H9 (cell line): Measurements from ENCODE around the gene PYDC1. TPM values are rescaled to one million over a fixed set of nuclear protein-coding genes. Genes with fewer than 3 reads are reported as not detected.
A peak's percentile ranks its signal among the peaks of the same experiment; 100 is the strongest.

Source experiments
- DNase-seq: peaks from one replicate; pipeline ENCODE4 v3.0.0-alpha.2; 2017
- H2AFZ ChIP-seq: one replicate; pipeline ENCODE4 v1.6.1; 2013; ENCODE audit warnings: mild to moderate bottlenecking, low read length, control low read depth, moderate library complexity
- H2AK5ac ChIP-seq: 2 replicates; pipeline ENCODE4 v1.6.1; 2013; ENCODE audit warnings: low read length, control low read depth, mixed read lengths; ENCODE audit not compliant: insufficient read length
- H2BK120ac ChIP-seq: one replicate; pipeline ENCODE4 v1.6.1; 2013; ENCODE audit warnings: low read depth, mild to moderate bottlenecking, low read length, control low read depth, inconsistent platforms; ENCODE audit not compliant: poor library complexity, severe bottlenecking
- H2BK12ac ChIP-seq: 2 replicates; pipeline ENCODE4 v1.6.1; 2013; ENCODE audit warnings: low read length, control low read depth, mixed read lengths, low read depth; ENCODE audit not compliant: insufficient read length
- H2BK15ac ChIP-seq: 2 replicates; pipeline ENCODE4 v1.6.1; 2013; ENCODE audit warnings: low read depth, low read length, control low read depth
- H2BK20ac ChIP-seq: one replicate; pipeline ENCODE4 v1.6.1; 2013; ENCODE audit warnings: low read depth, mild to moderate bottlenecking, low read length, control low read depth, inconsistent platforms; ENCODE audit not compliant: poor library complexity, severe bottlenecking
- H2BK5ac ChIP-seq: 2 replicates; pipeline ENCODE4 v1.6.1; 2013; ENCODE audit warnings: low read length, control low read depth, mixed read lengths; ENCODE audit not compliant: insufficient read length
- H3K14ac ChIP-seq: 2 replicates; pipeline ENCODE4 v1.6.1; 2013; ENCODE audit warnings: low read length, control low read depth; ENCODE audit not compliant: insufficient read depth
- H3K18ac ChIP-seq: 2 replicates; pipeline ENCODE4 v1.6.1; 2013; ENCODE audit warnings: low read depth, mild to moderate bottlenecking, mixed read lengths, low read length, control low read depth; ENCODE audit not compliant: insufficient read length
- H3K23ac ChIP-seq: 2 replicates; pipeline ENCODE4 v1.6.1; 2013; ENCODE audit warnings: low read length, control low read depth, mixed read lengths, low read depth; ENCODE audit not compliant: insufficient read length
- H3K23me2 ChIP-seq: 2 replicates; pipeline ENCODE4 v1.6.1; 2013; ENCODE audit warnings: low read depth, mild to moderate bottlenecking, mixed read lengths, low read length, control low read depth; ENCODE audit not compliant: insufficient read length, poor library complexity, severe bottlenecking
- H3K27ac ChIP-seq: 2 replicates; pipeline ENCODE4 v1.5.1; 2013; ENCODE audit warnings: low read length, control low read depth, mixed read lengths, low read depth; ENCODE audit not compliant: insufficient read length
- H3K27me3 ChIP-seq: 2 replicates; pipeline ENCODE4 v1.6.1; 2013; ENCODE audit warnings: low read length, control low read depth, inconsistent platforms; ENCODE audit not compliant: insufficient read depth
- H3K4ac ChIP-seq: 2 replicates; pipeline ENCODE4 v1.6.1; 2013; ENCODE audit warnings: low read depth, mild to moderate bottlenecking, control low read depth, inconsistent platforms, low read length, moderate library complexity
- H3K4me1 ChIP-seq: 2 replicates; pipeline ENCODE4 v1.6.1; 2013; ENCODE audit warnings: low read length, control low read depth, inconsistent platforms; ENCODE audit not compliant: insufficient read depth
- H3K4me2 ChIP-seq: 2 replicates; pipeline ENCODE4 v1.6.1; 2013; ENCODE audit warnings: low read length, control low read depth, mixed read lengths; ENCODE audit not compliant: insufficient read length, insufficient read depth
- H3K56ac ChIP-seq: 2 replicates; pipeline ENCODE4 v1.6.1; 2013; ENCODE audit warnings: low read depth, mild to moderate bottlenecking, mixed read lengths, low read length, control low read depth; ENCODE audit not compliant: insufficient read length
- H3K79me1 ChIP-seq: 2 replicates; pipeline ENCODE4 v1.6.1; 2013; ENCODE audit warnings: low read depth, mild to moderate bottlenecking, moderate library complexity, low read length, control low read depth, inconsistent platforms; ENCODE audit not compliant: insufficient read depth, poor library complexity, severe bottlenecking
- H3K79me2 ChIP-seq: 2 replicates; pipeline ENCODE4 v1.6.1; 2013; ENCODE audit warnings: low read length, control low read depth, inconsistent platforms; ENCODE audit not compliant: insufficient read depth
- H3K9ac ChIP-seq: 2 replicates; pipeline ENCODE4 v1.6.1; 2013; ENCODE audit warnings: low read length, control low read depth, mixed read lengths; ENCODE audit not compliant: insufficient read length; ENCODE audit errors: extremely low read depth
- H3K9me3 ChIP-seq: one replicate; pipeline ENCODE4 v1.6.1; 2013; ENCODE audit warnings: low read depth, low read length, inconsistent platforms; ENCODE audit not compliant: control insufficient read depth
- H3T11ph ChIP-seq: one replicate; pipeline ENCODE4 v1.6.1; 2013; ENCODE audit warnings: mild to moderate bottlenecking, low read length, control low read depth, inconsistent platforms
- H4K20me1 ChIP-seq: one replicate; pipeline ENCODE4 v1.6.1; 2013; ENCODE audit not compliant: control insufficient read depth, insufficient read length, insufficient read depth
- H4K5ac ChIP-seq: 2 replicates; pipeline ENCODE4 v1.6.1; 2013; ENCODE audit warnings: low read depth, mild to moderate bottlenecking, mixed read lengths, low read length, control low read depth; ENCODE audit not compliant: insufficient read length
- H4K8ac ChIP-seq: replicated peaks from 2 replicates; pipeline ENCODE4 v1.6.1; 2013; ENCODE audit warnings: low read length, control low read depth, mixed read lengths, low read depth; ENCODE audit not compliant: insufficient read length
- H4K91ac ChIP-seq: 2 replicates; pipeline ENCODE4 v1.6.1; 2013; ENCODE audit warnings: low read depth, mild to moderate bottlenecking, moderate library complexity, mixed read lengths, low read length, control low read depth; ENCODE audit not compliant: insufficient read length
- H3K27ac Mint-ChIP-seq, 3 experiments: 2 replicates in 2 of 3; 3 replicates in 1 of 3; pipeline ENCODE4 v1.8.0; 2020 to 2021; ENCODE audit warnings: mixed read lengths in 3 of 3, mild to moderate bottlenecking in 1 of 3, moderate library complexity in 1 of 3
- H3K27me3 Mint-ChIP-seq: 2 replicates; pipeline ENCODE4 v1.8.0; 2021; ENCODE audit warnings: low read depth, mild to moderate bottlenecking, moderate library complexity, mixed read lengths
- H3K36me3 Mint-ChIP-seq, 3 experiments: 2 replicates in 2 of 3; 3 replicates in 1 of 3; pipeline ENCODE4 v1.8.0; 2020 to 2021; ENCODE audit warnings: low read depth in 3 of 3, mixed read lengths in 3 of 3; ENCODE audit not compliant: insufficient read depth in 1 of 3
- H3K4me1 Mint-ChIP-seq, 2 experiments: 2 replicates each; pipeline ENCODE4 v1.8.0; 2020; ENCODE audit warnings: mixed read lengths in 2 of 2
- H3K4me3 Mint-ChIP-seq, 2 experiments: 2 replicates in 1 of 2; 3 replicates in 1 of 2; pipeline ENCODE4 v1.8.0; 2020 to 2021; ENCODE audit warnings: mild to moderate bottlenecking in 2 of 2, mixed read lengths in 2 of 2, moderate library complexity in 1 of 2
- H3K9me3 Mint-ChIP-seq, 2 experiments: 2 replicates in 1 of 2; 3 replicates in 1 of 2; pipeline ENCODE4 v1.8.0; 2020; ENCODE audit warnings: mild to moderate bottlenecking in 2 of 2, mixed read lengths in 2 of 2, moderate library complexity in 1 of 2
- WGBS: extraction: QIAGEN DNeasy Blood & Tissue Kit; methylation state at CpG from one replicate; pipeline ENCODE4 v1.1.7; 2013; ENCODE audit warnings: missing lambda C conversion rate, low lambda C conversion rate, mixed read lengths; ENCODE audit not compliant: insufficient read length; ENCODE audit errors: extremely low coverage; 5-methylcytosine and 5-hydroxymethylcytosine counted together
- total RNA-seq: library from RNA; stranded (reverse); gene quantifications from 2 replicates; pipeline ENCODE4 v1.2.1, GENCODE V29; 2021
- TF ChIP-seq, protein P1 (sequence below): fragments of 200-600 bp; sonication (generic); conservative IDR thresholded peaks from 3 replicates; pipeline ENCODE4 v1.8.0; 2021; ENCODE audit warnings: antibody characterized with exemption, mild to moderate bottlenecking

The PYDC1 gene
- total RNA-seq, 1 experiment from 2014 or later: 0.70 TPM

DNA sequence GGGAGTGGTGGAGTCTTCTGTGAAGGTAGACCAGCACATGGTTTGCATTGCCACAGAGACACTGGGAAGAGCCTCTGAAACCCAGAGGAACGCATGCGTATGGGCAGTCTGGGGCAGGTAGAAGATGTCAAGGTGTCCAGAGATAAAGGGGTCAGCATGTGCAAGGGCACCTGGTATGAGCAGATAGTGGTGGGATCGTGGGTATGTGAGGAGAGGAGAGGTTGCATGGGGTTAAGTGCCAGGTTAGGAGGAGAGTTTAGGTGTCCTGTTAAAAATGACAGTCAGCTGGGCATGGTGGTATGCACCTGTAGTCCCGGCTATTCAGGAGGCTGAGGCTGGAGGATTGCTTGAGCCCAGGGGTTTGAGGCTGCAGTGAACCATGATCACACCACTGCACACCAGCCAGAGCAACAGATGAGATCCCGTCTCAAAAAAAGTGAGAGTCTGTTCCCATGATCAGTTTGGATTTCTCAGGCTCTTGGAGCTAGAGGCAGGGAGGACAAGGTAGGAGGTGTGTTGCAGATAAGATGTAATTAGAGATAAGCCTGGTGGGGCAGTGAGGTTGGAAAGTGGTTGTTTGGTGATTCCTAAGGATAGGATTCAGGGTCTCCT, 17.4 kb downstream of the PYDC1 start:
- Histone ChIP-seq H3K14ac (no peak overlapping the region), H3K79me1 (no peaks in the 10 kb centered on the region), H3K79me2 (no peaks in the 10 kb centered on the region), H2BK15ac (no peak overlapping the region), H2BK12ac (no peak overlapping the region), H2AFZ (no peak overlapping the region), H3K4me1 (no peaks in the 10 kb centered on the region; the same call in 1 of the 2 replicates), H2BK5ac (no peak overlapping the region), H2BK120ac (no peak overlapping the region), H3K27me3 (no peaks in the 10 kb centered on the region), H4K8ac (no peak overlapping the region), H4K91ac (no peak overlapping the region), H3K23ac (no peak overlapping the region), H3K18ac (no peak overlapping the region), H3T11ph (no peak overlapping the region), H3K4ac (no peak overlapping the region), H3K9ac (no peak overlapping the region), H4K20me1 (no peaks in the 10 kb centered on the region), H3K4me2 (no peak overlapping the region), H3K56ac (no peak overlapping the region), H3K23me2 (peaks cover 15% of the 10 kb centered on the region), H3K9me3 (no peaks in the 10 kb centered on the region), H4K5ac (no peak overlapping the region), H3K27ac (no peak overlapping the region), H2AK5ac (no peak overlapping the region), H2BK20ac (no peak overlapping the region)
- Mint-ChIP-seq H3K27me3 (peaks cover 10% of the 10 kb centered on the region), H3K9me3 (no peaks in the 10 kb centered on the region; a peak in 1 of 5 replicates), H3K27ac (peak overlapping the region in 2 of 3 experiments; percentile 60 to 73; a peak in 5 of 7 replicates), H3K4me3 (no peak overlapping the region; a peak in 1 of 5 replicates), H3K4me1 (peaks cover 16 to 19% of the 10 kb centered on the region in 2 experiments), H3K36me3 (peaks cover 15 to 46% (median 28%) of the 10 kb centered on the region in 3 experiments)
- no CpG with 5 or more reads among the region's 5 CpGs for WGBS
- TF ChIP-seq, protein P1, sequence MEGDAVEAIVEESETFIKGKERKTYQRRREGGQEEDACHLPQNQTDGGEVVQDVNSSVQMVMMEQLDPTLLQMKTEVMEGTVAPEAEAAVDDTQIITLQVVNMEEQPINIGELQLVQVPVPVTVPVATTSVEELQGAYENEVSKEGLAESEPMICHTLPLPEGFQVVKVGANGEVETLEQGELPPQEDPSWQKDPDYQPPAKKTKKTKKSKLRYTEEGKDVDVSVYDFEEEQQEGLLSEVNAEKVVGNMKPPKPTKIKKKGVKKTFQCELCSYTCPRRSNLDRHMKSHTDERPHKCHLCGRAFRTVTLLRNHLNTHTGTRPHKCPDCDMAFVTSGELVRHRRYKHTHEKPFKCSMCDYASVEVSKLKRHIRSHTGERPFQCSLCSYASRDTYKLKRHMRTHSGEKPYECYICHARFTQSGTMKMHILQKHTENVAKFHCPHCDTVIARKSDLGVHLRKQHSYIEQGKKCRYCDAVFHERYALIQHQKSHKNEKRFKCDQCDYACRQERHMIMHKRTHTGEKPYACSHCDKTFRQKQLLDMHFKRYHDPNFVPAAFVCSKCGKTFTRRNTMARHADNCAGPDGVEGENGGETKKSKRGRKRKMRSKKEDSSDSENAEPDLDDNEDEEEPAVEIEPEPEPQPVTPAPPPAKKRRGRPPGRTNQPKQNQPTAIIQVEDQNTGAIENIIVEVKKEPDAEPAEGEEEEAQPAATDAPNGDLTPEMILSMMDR: no peak
- DNase-seq: no peak
